Measurements from ENCODE around the gene CCL19. TPM values are rescaled to one million over a fixed set of nuclear protein-coding genes. Genes with fewer than 3 reads are reported as not detected.
A peak's percentile ranks its signal among the peaks of the same experiment; 100 is the strongest.

CCL19 gene
- total RNA-seq, 1 donor from 2014 or later: not detected

GRCh38 chr9:34675048-34675714, 15.9 kb downstream of the CCL19 start:
- TF ChIP-seq CTCF (conservative IDR thresholded peaks at IDR 0.05): peak; percentile 71
- Mint-ChIP-seq H3K9me3 (no peaks in the 10 kb centered on the region), H3K4me3 (no peak overlapping the region), H3K36me3 (ENCODE audit: low read depth) (no peaks in the 10 kb centered on the region), H3K27me3 (ENCODE audit: low read depth) (no peaks in the 10 kb centered on the region), H3K4me1 (peaks cover 9% of the 10 kb centered on the region), H3K27ac (ENCODE audit: unreplicated experiment) (no peak overlapping the region)
- peak; percentile 80 for DNase-seq (ENCODE audit: low read depth, low spot score)

GRCh38 chr9:34674440-34674839, 16.6 kb downstream of the CCL19 start:
- no peak for DNase-seq (ENCODE audit: low read depth, low spot score)
- Mint-ChIP-seq H3K27ac (ENCODE audit: unreplicated experiment) (no peak overlapping the region), H3K4me1 (peaks cover 9% of the 10 kb centered on the region), H3K36me3 (ENCODE audit: low read depth) (peaks cover 5% of the 10 kb centered on the region), H3K9me3 (peaks cover 4% of the 10 kb centered on the region), H3K4me3 (no peak overlapping the region), H3K27me3 (ENCODE audit: low read depth) (no peaks in the 10 kb centered on the region)
- no peak for TF ChIP-seq CTCF (conservative IDR thresholded peaks at IDR 0.05)

- Mint-ChIP-seq H3K27me3 (ENCODE audit: low read depth) (no peaks in the 10 kb centered on the region), H3K36me3 (ENCODE audit: low read depth) (peaks cover 20% of the 10 kb centered on the region), H3K4me3 (no peak overlapping the region), H3K4me1 (peaks cover 9% of the 10 kb centered on the region), H3K27ac (ENCODE audit: unreplicated experiment) (no peak overlapping the region), H3K9me3 (peaks cover 8% of the 10 kb centered on the region)
- no peak for DNase-seq (ENCODE audit: low read depth, low spot score)
- no peak for TF ChIP-seq CTCF (conservative IDR thresholded peaks at IDR 0.05)
Observed at GRCh38 chr9:34671307-34671706, 19.8 kb downstream of the CCL19 start.

GRCh38 chr9:34669809-34670562, 21.1 kb downstream of the CCL19 start:
- H3K4me3 Mint-ChIP-seq: no peak overlapping the region
- no peaks in the 10 kb centered on the region for H3K27me3 Mint-ChIP-seq (ENCODE audit: low read depth)
- TF ChIP-seq CTCF (conservative IDR thresholded peaks at IDR 0.05): no peak
- H3K36me3 Mint-ChIP-seq (ENCODE audit: low read depth): peaks cover 23% of the 10 kb centered on the region
- H3K9me3 Mint-ChIP-seq: peaks cover 8% of the 10 kb centered on the region
- no peak overlapping the region for H3K27ac Mint-ChIP-seq (ENCODE audit: unreplicated experiment)
- H3K4me1 Mint-ChIP-seq: peaks cover 11% of the 10 kb centered on the region
- no peak for DNase-seq (ENCODE audit: low read depth, low spot score)

GRCh38 chr9:34665381-34666250, 25.5 kb downstream of the CCL19 start:
- H3K4me3 Mint-ChIP-seq: peak overlapping the region; percentile 96

More at GRCh38 chr9:34665381-34666250, 25.5 kb downstream of the CCL19 start:
- Mint-ChIP-seq H3K4me1 (peaks cover 14% of the 10 kb centered on the region), H3K9me3 (peaks cover 8% of the 10 kb centered on the region), H3K27ac (ENCODE audit: unreplicated experiment) (peak overlapping the region; percentile 98), H3K27me3 (ENCODE audit: low read depth) (no peaks in the 10 kb centered on the region), H3K36me3 (ENCODE audit: low read depth) (peaks cover 23% of the 10 kb centered on the region)
- peak; percentile 82 for DNase-seq (ENCODE audit: low read depth, low spot score)
- no peak for TF ChIP-seq CTCF (conservative IDR thresholded peaks at IDR 0.05)
